GM18520 (cell line): ENCODE measurements around the gene GPX3.

Source experiments
- ATAC-seq: cut with Tn5 transposase; IDR thresholded peaks from one replicate; pipeline ENCODE4 v1.9.1; 2021; ENCODE audit not compliant: unreplicated experiment

GPX3 gene

GRCh38 chr5:151055336-151055735 lies 34.9 kb downstream of the GPX3 start:
- no peak for ATAC-seq

- ATAC-seq = no peak
Observed at GRCh38 chr5:151056379-151057325, 36.3 kb downstream of the GPX3 start.

GRCh38 chr5:151058301-151058700 lies 37.9 kb downstream of the GPX3 start:
- ATAC-seq = no peak

GRCh38 chr5:151058891-151059489 lies 38.6 kb downstream of the GPX3 start:
- no peak for ATAC-seq

- ATAC-seq = no peak
Observed at GRCh38 chr5:151060742-151061141, 40.4 kb downstream of the GPX3 start.

- no peak for ATAC-seq
Observed at GRCh38 chr5:151062405-151063141, 42.2 kb downstream of the GPX3 start.

- no peak for ATAC-seq
Observed at GRCh38 chr5:151063142-151063989, 43.0 kb downstream of the GPX3 start.

- no peak for ATAC-seq
Observed at GRCh38 chr5:151064916-151065499, 44.6 kb downstream of the GPX3 start.

GRCh38 chr5:151065609-151066008 lies 45.2 kb downstream of the GPX3 start:
- ATAC-seq = no peak

- no peak for ATAC-seq
Observed at GRCh38 chr5:151066920-151067319, 46.5 kb downstream of the GPX3 start.

GRCh38 chr5:151067632-151068432 lies 47.4 kb downstream of the GPX3 start:
- ATAC-seq = no peak

- no peak for ATAC-seq
Observed at GRCh38 chr5:151068433-151069197, 48.2 kb downstream of the GPX3 start.

GRCh38 chr5:151070449-151070848 lies 50.1 kb downstream of the GPX3 start:
- ATAC-seq = no peak

- no peak for ATAC-seq
Observed at GRCh38 chr5:151071021-151071420, 50.6 kb downstream of the GPX3 start.

GRCh38 chr5:151071848-151072629 lies 51.6 kb downstream of the GPX3 start:
- no peak for ATAC-seq

- ATAC-seq = no peak
Observed at GRCh38 chr5:151072630-151073025, 52.2 kb downstream of the GPX3 start.

GRCh38 chr5:151073280-151073679 lies 52.9 kb downstream of the GPX3 start:
- no peak for ATAC-seq

GRCh38 chr5:151074557-151074956 lies 54.2 kb downstream of the GPX3 start:
- no peak for ATAC-seq
